Medulla oblongata (tissue), 1 donor: ENCODE data around the gene BUB1.
A peak's percentile ranks its signal among the peaks of the same experiment; 100 is the strongest.
"Not testable (repeated sequence)": the region's sequence is repeated elsewhere in the genome, so short reads cannot be mapped to it uniquely, and the experiment has no call there.

Experiments
- DNase-seq: peaks from one replicate; pipeline ENCODE4 v3.0.0-alpha.2; 2015; ENCODE audit errors: extremely low spot score

BUB1 gene

DNA sequence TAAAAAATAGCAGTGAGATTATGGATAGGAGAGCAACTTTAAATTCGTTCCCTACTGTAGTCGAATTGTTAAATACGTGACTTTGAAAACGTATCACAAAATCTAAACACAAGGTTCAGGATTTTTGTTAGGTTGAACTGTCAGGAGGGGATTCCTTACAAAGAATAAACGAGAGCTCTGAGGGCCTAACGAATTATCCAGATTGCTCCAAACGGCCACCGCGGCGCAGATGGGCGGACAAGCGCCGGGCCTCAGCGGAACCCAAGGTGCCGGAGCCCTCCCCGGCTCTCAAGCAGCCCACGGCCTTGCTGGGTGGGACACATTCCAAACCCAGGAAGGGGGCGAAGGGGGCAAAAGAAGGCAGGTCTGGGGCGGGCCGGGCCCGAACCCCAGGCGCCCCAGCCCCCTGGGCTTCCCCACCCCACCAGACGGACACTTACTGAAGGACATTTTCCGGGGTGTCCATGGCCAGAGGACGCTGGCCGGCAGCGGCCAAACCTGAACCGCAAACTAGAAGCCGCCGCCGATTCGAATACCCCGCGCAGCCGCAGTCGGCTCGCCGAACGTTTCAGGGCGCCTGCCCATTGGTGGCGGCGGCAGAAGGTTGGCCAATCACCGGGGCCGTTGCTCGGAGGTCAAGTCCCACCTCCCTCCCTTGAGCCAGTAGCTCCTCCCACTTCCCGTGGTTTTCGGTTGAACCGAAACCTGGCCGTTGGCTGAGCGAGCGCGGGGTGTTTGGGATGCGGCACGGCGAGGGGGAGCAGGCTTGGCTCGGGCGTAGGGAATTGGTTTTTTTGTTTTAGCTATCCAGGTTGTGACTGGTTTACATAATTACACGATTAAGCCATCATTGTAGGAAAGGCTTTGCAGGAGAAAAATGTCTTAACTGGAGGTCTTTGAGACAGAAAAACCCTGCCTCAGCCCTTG, at the start of gene BUB1:
Gene BUB1, minus strand, starts transcription at position 534 of the 927 bp plus-strand sequence. Its CDS starts 68 bp downstream, at position 466.
- peak; percentile 98 for DNase-seq

DNA sequence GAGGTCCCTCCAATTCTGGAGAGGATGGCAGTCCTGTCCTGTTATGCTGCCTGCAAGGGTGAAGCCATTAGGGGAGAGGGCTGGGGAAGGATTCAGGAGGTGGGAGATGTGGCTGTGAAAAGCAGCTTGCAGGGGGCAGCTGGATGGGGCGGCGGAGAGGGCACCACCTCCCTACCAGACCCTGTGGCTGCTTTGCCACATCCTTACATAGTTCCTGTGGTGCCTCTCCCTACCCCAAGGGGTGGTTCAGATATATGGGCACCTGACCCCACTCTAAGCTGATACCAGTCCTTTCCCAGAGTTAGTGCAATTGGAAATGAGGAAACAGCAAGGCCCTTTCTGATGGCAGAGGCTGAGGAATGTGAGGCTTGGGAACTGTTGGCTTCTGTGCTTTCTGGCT, 48.4 kb upstream of the BUB1 start:
- no peak for DNase-seq

DNA sequence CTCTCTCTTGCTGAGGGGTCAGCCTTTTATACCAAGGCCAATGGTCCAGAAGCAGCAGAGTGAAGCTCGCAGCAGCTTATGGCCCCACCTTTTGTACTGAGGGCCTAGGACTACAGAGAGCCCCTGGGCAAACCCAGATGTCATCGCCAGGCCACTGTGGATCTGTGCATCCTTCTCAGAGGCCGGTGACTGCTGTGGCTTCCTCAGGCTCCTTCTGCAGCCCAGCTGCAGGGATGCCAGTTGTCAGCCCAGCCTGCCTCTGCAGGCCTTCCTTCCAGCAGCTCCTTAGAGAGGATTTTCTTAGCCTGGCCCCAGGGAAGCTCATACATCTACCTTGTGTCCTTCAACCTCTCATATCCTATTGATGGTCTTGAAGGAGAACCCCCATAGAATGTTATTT, 48.0 kb upstream of the BUB1 start:
- no peak for DNase-seq

DNA sequence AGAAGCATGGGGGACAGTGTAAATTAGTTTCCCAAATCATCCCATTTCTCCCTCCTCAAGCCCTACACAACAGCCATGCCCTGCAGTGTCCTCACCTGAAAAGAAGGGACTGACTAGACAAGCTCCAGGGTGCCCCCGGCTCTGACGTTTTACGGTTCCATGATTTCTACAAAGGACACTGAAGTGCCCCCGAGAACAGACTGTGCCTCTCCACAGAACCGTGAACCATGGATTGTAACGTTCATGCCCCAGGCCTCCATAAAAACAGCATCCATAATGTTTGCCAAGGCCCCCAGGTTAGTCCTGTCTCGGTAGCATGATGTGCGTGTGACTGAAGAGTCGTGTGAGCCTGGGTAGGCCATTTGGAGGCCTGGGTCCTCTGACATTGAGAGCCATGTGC, 47.5 kb upstream of the BUB1 start:
- no peak for DNase-seq

DNA sequence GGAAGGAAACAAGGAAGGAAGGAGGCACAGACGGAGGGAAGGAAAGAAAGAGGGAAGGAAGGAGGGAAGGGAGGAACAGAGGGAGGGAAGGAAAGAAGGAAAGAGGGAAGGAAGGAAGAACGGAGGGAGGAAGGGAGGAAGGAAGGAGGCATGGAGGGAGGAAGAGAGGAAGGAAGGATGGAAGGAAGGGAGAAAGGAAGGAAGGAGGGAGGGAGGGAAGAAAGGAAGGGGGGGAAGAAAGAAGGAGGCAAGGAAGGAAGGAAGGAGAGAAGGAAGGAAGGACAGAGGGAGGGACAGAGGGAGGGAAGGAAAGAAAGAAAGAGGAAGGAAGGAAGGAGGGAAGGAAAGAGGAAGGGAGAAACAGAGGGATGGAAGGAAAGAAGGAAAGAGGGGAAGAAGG, 47.0 kb upstream of the BUB1 start:
- DNase-seq = no peak

DNA sequence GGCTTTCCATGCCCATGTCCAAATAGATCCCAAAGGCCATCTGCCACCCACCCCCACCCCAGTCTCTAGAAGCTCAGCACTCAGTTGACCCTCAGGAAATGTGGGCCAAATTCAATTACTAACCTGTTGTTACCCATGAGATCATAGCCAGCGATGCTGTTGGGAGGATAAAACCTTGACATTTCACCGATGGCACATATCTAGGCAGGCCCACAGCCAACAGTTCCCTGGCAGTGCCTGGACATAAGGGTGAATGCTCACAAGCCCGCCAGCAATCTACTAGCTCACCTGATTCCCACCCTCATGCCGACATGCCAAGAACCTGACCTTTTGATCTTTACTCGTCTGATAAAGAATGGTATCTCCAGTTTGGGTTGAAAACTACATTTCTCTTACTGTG, 42.7 kb upstream of the BUB1 start:
- no peak for DNase-seq

DNA sequence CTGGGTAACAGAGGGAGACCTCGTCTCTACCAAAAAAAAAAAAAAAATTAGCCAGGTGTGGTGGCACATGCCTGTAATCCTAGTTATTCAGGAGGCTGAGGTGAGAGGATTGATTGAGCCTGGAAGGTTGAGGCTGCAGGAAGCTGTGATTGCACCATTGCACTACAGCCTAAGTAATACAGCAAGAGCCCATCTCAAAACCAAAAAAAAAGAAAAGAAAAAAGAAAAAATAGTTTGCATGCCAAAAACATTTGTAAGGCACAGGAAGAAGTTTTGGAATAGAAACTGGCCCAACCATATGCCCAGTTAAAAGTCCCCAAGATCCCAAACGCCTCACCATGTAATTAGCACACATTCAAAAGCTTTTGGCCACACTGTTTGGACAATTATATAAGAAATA, 41.1 kb upstream of the BUB1 start:
- no peak for DNase-seq

DNA sequence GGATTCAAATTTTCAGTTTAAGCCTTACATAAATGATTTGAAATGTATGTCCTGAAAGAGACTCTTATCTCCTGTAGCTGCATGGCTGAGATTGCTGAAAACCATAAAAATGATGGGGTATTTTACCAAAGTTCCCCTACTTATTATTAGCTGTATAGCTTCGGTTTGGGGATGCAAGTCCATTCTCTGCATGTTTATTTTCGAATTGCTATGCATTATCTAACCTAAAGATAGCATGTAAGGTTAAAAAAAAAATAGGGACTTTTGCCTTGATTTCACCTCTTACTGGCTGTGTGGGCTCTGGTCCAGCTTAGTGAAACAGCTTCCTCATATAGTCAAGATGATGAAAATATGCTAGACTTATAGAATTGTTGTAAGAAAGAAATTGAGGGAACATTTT, 40.5 kb upstream of the BUB1 start:
- DNase-seq = no peak

DNA sequence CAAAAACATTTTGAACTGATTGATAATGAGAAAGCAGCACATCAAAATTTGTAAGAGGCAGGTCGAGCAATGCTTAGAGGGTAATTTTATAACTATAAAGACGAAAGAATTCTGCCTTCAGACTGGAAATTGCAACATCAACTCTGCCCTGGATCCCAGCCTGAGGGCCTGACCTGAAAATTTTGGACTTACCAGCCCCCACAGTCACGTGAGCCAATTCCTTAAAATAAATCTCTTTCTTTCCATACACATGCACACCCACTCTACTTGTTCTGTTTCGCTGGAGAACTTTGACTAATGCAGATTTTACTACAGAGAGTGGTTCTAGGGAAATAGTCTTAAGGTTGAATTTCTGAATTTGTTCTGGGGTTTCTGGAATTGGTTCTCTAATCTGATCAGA, 39.9 kb upstream of the BUB1 start:
- DNase-seq = no peak

DNA sequence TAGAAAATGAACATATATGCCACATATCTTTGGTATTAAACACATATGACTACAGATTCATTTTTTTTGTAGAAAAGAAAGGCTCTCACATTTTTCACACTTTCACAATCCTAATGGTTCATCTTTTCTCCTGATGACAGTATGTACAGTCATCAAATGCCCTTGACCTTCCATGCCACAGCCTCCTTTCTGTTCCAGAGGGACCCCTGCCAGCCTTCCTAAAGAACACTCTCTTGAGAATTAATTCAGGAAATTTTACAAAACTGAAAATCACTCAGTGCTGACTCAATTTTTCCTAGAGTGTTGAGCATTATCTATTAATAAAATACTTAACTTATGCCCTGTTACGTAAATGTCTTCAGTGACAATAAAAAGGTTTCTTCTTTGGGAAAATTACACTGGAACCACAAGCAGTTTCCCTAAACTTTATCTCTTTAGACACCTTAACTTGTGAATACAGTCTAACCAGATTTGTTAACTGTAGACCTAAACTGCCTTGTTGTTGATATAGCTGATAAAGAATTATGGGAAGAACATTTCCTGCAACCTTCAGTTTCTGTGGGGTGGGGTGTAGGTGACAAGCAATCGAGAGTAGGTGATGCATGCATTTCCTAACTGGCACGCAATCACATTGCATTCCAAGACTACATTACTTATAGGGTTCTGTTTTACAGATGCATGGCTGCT, 39.2 kb upstream of the BUB1 start:
- no peak for DNase-seq

DNA sequence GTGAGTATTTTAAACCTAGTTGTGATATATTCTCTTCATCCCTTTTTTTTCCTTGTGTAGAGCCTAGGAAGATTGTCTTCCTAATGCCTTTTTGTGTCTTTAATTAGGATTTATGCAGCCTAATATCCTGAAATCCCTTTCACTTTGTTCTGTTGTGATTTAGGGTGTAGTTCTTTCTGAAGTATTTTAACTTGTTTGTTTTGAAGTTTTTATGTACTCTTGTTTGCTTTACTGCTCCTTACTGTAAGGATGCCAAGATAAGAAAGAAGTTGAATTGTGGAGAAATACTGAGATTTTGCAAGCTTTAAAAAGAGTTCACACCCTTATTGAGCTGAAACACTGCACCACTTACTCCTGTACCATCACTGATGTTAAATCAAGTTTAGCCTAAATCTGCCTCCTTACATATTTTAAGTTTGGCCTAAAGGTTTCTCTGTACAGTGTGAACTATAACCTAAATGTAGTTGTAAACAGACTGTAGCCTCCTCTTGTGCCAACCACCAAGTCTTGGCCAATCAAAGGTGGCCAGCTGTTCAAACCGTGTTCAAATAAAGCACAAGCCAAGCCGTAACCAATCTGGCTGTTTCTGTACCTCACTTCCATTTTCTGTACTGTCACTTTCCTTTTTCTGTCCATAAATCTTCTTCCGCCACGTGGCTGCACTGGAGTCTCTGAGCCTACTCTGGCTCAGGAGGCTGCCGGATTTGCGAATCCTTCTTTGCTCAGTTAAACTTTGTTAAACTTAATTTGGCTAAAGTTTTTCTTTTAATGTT, 36.8 kb upstream of the BUB1 start:
- no peak for DNase-seq

DNA sequence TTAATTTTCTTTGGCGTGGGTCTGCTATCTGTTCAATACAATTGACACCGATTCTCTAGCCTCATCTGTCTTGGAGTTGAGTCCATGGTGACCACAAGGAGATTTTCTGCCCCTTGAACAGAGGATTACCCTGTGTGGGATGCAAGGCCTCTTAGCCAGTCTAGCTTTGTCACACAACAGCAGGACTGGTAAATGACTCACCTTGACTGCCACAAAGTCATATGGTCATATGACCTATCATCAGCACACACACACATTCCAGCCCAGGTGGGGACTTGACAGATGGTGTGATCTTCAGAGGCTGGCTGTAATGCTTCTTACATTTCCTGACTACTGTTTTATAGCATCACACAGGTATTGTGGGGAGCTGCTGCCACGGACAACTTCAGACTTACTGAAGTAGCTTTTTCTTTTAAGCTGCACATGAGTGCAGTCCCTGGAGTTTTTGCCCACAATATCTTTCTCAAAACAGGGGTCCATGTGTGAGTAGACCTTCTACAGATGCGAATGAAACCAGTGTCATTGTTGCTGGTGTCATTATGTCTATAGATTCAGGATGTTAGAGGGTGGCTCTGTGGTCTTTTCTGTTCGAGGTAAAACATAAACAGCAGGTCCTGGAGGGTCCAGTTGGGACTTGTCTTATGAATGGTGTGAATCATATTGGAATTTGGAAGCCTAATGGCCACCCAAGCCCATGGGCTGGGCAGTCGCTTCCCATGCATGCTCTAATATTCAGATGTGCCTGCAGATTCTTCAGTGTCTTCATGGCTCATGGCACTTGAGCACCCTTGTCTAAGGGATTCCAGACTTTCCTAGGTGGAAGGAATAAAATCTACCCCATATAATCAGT, 35.9 kb upstream of the BUB1 start:
- no peak for DNase-seq

DNA sequence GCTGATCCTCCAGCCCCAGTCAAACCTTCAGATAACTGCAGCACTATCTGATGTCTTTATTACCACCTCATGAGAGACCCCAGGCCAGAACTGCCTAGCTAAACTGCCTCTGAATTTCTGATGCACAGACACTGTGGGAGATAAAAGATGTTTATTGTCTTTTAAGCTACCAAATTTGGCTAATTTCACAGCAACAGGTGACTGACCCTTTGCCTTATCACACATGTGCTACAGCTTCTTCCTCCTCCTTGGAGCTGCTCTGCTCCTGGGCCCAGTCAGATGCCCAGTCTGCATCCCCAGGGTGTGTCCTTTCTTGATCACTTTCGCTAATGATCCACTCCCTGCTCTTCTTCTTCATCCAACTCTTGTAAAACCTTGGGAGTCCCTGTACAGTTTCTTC, 34.9 kb upstream of the BUB1 start:
- no peak for DNase-seq

DNA sequence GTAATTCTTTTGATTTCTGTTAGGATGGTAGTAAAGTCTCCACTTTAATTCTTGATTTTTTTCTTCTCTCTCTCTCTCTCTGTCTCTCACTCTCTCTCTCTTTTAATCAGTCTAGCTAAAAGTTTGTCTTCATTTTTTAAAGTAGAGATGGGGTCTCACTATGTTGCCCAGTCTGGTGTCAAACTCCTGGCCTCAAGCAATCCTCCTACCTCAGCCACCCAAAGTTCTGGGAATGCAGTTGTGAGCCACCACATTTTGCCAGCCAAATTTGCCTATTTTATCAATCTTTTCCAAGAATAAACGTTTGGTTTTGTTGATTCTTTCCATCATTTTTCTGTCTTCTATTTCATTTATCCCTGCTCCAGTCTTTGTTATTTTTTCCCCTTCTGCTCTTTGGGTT, 30.6 kb upstream of the BUB1 start:
- no peak for DNase-seq

DNA sequence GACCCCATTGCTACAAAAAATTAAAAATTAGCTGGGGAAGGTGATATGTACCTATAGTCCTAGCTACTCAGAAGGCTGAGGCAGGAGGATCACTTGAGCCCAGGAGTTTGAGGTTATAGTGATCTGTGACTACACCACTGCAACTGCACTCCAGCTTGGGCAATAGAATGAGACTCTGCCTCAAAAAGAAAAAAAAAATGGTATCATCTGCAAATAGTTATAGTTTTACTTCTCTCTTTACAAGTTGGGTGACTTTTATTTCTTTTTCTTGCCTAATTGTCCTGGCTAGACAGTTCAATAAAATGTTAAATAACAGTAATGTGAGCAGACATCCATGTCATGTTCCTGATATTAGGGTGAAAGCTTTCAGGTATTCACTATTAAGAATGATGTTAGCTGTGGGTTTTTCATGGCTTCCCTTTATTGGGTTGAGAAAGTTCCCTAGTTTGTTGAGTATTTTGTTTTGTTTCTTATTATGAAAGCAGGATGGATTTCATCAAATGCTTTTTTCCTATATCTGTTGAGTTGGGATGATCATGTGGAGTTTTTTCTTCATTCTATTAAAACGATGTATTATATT, 29.6 kb upstream of the BUB1 start:
- no peak for DNase-seq

DNA sequence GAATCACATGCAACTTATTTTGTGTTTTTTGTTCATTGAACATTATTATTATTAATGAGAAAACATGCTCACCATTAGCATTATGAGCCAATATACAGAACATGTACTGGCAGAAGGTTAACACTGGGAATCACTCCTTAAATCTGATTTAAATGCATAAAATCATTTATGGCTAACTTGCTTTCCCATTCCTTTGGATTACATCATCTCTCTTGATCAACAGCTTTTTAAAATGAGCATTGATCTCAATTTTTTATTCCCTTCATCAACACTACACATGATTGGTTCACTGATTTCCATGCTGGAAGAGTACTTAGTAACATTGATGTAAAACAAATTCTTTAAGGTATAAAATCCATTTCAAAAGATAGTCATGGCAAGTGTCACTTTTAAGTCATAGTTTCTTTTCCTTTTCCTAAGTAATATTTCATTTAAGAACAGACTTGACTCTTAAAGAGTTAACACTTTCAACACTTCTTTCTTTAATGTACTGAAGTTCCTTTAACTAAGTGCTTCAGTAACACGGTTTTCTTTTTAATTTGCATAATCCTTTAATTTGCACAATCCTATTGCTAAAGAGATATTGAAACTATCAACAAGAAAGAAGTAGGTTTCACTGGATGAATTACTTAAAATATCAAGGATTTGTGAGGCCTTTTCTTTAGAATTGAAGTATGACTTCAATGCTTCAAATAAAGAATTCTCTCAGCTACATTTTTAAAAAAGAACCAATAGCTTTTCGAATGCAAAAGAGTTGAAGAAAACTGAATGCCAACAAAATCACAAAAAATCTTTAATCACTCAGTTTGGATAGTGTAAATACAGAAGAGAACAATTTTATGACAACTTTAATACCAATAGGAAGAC, 24.9 kb upstream of the BUB1 start:
- DNase-seq = no peak

DNA sequence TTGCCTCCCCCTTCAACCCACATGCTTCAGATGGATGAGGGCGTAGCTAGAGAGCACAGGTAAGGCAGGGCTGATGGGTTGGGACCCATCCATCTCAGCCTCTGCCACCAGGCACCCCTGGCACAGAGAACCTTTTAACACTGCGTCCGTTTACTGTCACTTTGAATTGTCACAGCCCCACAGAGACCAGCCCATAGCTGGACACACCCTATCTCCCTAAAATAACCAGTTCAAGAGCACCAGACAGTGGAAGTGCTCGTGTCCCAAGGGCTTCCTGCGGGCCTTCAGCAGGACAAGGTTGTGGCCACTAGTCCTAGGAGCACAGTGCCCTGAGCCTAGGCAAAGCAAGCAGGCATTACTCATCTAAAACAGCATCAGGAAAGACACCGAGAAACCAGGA, 20.4 kb upstream of the BUB1 start:
- DNase-seq = not testable (repeated sequence)

DNA sequence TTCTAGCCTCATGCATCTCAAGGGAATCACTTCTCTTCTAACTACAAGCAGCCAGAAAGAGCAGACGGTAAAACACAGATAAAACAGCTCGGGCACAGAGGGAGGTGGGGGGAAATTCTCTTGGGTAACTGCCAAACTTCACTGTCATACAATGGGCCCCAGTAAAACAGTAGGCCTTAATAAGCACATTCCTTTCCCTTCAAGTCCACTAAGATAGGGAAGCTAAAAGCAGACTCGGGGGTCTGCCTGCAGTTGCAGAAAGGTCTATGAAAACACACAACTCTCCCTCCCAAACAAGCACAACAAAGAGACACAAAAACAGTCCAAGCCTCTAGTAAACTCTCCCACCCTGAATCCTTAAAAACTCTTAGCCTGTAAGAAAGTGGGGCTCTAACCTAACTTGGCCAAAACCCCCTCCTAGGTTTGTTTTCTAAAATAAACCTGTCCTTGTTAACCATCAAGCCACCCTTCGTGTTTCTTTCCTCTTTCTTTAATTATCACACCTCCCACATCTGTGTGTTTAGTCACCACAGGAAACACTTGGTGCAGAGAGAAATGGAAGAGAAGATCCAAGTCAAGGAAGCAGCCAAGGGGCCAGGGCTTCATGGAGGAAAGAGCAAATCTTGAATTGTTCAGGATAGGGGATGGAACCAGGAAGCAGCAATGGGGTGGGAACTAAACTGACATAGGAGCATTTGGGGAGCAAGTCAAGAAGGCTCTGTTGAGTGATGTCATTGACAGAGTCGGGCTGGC, 17.5 kb upstream of the BUB1 start:
- not testable (repeated sequence) for DNase-seq

DNA sequence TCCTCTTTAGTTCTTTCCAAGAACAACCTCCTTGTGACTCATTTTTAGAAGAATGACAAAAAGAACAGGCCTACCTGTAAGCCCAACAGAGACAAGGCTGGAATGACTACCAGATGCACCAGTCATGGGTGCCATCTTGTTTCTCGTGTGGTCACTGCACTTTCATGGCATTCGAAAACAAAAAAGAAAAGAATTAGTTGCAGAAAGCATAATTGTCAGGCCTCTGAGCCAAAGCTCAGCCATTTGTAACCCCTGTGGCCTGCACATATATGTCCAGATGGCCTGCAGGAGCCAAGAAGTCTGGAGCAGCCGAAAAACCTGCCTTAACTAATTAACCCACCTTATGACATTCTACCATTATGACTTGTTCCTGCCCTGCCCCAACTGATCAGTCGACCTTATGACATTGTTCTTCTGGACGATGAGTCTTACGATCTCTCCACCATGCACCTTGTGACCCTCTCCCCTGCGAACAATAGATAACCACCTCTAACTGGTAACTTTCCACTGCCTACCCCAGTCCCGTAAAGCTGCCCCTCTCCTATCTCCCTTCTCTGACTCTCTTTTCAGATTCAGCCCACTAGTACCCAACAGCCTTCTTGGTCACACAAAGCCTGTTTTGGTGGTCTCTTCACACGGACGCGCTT, 13.9 kb upstream of the BUB1 start:
- no peak for DNase-seq
